ENCODE measurements around the gene TMEM121. TPM values are rescaled to one million over a fixed set of nuclear protein-coding genes. Genes with fewer than 3 reads are reported as not detected.
"Not testable (repeated sequence)": the region's sequence is repeated elsewhere in the genome, so short reads cannot be mapped to it uniquely, and the experiment has no call there.

TMEM121 gene
- polyA plus RNA-seq, 1 donor: 2.8 TPM

- DNase-seq: no peak
Measured at GRCh38 chr14:105541218-105541875, 15.0 kb downstream of the TMEM121 start.

- not testable (repeated sequence) for DNase-seq
Measured at GRCh38 chr14:105545676-105546075, 19.3 kb downstream of the TMEM121 start.

GRCh38 chr14:105546410-105546809 lies 20.0 kb downstream of the TMEM121 start:
- not testable (repeated sequence) for DNase-seq

DNA sequence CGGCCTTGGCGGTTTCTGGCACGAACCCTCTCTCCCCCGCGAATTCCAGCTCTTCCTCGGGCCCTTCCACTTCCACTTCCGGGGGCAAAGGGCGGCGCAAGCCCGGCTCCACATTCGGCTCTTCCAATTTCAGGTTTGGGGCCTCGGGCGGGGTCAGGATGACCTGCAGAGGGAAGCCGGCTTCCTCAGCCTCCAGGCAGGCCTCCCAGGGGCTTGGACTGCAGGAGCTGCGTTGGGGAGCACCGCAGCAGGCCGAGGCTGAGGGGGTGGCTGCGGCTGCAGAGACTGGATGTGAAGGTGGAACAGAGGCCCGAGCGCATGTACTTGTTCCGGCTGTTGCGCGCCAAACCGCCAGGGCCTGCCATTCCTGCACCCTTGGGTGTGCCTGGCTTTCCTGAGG lies 20.7 kb downstream of the TMEM121 start:
- DNase-seq: not testable (repeated sequence)

GRCh38 chr14:105547741-105548169 lies 21.4 kb downstream of the TMEM121 start:
- no peak for DNase-seq

GRCh38 chr14:105549481-105549880 lies 23.1 kb downstream of the TMEM121 start:
- no peak for DNase-seq

DNA sequence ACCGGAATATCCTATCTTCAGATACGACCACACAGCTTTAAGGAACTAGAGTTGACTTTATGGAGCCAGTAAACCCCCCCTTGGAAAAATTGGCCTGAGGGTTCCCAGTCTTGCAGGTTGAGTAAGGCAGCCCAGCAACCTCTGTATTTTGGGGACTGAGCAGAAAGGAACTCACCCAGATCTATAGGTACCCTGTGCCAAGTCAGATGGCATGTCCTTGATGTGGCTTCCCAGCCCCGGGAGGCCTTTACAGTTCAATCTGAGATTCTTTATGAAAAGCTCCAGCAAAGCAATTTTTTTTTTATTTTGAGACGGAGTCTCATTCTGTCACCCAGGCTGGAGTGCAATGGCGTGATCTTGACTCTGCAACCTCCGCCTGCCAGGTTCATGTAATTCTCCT lies 27.6 kb downstream of the TMEM121 start:
- DNase-seq: no peak

DNA sequence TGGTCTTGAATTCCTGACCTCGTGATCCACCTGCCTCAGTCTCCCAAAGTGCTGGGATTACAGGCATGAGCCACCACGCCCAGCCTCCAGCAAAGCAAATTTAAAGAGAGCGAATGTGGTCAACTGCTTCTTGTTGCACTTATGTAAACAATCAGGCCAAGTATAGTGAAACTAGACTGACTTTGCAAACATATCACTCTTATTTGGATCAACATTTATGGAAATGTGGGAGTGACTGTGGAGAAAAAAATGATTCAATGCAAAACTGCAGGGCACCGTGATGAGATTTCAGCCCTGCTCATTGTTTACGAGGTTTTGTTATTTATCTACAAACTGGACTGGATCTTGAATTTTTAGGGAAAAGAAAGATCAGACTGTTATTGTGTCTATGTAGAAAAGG lies 28.1 kb downstream of the TMEM121 start:
- DNase-seq: no peak

GRCh38 chr14:105557671-105558070 lies 31.3 kb downstream of the TMEM121 start:
- not testable (repeated sequence) for DNase-seq

DNA sequence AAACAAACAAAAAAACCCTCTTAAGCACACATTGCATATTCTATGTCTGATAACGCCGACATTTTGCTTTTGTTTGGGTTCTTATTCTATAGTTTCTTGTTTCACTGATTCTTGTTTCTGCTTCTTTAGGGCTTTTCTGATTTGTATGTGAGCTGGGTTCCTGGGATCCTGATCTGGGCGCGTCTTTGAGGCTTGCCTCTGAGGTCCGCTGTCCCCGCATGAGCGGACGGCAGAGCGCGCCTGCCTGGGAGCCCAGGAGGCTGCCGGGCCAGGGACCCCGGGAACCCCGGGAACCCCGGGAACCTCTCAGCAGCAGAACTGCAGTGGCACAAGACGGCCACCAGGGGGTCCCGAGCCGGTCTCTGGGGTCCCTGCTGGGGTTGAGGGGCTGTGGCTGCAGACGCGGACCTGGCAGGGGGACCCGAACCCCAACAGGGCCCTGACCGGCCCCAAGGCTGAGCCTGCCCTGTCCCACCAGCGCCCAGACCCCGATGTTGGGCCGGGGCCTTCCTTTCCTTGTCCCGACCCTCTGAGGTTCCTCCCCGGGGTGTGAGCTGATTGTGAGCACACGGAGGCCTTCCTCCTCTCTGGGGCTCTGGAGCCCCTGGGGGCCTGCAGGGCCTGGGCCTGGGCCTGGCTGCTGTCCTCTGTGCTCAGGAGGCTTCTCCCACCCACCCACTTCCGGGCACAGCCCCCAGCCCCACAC lies 32.2 kb downstream of the TMEM121 start:
- DNase-seq: not testable (repeated sequence)

GRCh38 chr14:105559384-105560047 lies 33.1 kb downstream of the TMEM121 start:
- DNase-seq: not testable (repeated sequence)

DNA sequence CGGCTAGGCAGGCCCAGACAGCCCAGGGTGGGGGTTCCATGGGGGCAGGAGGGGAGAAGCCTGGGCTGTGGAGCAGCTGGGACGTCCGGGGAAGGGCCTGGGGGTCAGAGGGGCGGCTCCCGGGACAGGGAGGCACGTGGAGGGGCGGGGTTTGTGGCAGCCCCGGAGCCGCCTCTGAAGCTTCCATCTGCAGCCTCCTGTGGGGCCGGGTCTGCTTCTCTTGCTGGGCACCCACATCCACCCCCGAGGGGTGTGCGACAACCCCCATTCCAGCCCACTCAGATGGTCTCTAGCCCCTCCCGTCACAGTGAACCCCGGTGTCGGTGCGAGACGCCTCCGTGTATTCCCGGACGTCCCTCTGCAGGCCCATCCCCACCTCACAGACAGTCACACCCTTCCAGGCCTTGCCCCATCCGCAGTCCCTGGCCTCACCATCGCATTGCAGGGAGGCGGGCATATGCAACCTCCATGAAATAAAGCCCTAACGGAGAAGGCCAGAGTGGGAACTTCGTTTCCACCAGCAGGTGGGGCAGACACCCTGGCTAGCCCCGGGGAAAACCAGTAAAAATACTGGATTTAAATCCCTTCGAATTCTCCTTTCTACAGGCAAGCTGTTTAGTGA lies 33.8 kb downstream of the TMEM121 start:
- not testable (repeated sequence) for DNase-seq

DNA sequence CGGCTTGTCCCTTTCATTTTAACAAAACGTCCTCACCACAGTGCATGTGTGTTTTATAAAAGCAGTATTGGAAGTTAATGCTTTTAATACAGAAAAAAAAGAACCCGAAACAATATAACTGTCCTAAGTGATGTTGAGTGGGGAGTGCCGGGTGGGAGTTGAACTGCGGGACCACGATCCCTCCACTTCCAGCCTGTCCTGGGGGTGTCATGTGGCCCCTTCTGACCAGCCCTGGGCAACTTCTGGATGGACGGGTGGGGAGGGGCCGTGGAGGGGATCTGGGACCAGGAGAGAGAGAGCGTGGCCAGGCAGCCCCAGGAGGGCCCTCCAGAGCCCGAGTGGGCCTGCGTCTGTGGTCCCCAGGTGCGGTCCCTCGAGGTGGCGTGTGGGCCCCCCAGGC lies 35.0 kb downstream of the TMEM121 start:
- DNase-seq: not testable (repeated sequence)

GRCh38 chr14:105562713-105563346 lies 36.4 kb downstream of the TMEM121 start:
- no peak for DNase-seq

DNA sequence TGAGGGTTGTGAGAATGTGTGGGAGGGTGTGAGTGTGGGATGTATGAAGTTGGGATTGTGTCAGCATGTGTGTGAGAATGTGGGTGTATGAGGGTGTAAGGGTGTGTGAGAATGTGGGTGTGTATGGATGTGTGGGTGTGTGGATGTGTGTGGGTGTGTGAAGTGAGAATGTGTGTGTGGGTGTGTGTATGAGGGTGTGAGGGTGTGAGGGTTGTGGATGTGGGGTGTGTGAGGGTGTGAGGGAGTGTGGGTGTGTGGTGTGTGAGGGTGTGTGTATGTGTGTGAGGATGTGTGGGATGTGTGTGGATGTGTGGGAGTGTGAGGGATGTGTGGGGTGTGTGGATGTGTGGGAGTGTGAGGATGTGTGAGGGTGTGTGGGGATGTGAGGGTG lies 37.0 kb downstream of the TMEM121 start:
- DNase-seq: no peak

DNA sequence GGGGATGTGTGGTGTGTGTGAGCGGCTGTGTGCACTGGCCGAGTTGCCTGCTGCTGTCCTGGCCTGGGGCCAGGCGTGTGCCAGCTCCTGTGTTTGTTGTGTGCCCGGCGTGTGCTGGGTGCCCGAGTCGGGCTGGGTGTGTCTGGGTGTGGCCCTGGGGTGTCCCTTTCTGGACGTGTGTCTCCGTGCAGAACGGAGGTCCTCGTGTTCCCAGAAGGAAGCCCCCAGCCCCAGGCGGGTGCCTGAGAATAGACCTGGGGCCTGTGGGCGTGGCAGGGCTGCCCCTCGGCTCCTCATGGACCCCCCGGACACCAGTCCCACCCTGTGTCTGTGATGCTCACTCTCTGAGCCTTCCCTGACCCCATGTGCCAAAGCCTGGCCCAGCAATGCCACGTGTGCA lies 38.2 kb downstream of the TMEM121 start:
- not testable (repeated sequence) for DNase-seq

DNA sequence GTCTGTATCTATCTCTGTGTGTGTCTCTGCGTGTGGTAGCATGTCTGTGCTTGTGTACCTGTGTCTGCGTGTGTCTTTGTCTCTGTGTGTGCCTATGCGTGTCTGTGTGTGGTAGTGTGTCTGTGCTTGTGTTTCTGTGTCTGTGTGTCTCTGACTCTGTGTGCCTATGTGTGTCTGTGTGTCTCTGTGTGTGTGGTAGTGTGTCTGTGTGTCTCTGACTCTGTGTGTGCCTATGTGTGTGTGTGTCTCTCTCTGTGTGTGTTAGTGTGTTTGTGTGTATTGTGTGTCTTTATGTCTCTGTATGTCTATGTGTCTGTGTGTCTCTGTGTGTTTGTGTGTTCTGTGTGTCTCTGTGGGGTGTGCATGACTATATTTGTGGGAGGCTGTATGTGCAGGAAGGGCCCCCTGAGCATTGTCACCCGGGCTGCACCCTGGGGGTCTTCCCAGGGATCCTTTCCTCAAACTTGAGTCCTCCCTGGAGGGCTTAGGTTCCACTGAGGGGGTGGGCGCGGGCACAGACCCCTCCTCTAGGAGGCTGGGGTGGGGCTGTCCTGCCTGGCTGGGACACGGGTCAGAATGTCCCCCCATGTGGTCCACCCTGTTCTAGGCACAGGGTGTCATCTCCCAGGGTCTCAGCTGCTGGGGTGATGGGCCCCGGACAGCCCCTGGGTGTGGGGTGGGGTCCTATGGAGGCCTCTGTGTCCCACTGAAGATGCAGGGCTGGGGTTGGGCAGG lies 39.0 kb downstream of the TMEM121 start:
- not testable (repeated sequence) for DNase-seq

DNA sequence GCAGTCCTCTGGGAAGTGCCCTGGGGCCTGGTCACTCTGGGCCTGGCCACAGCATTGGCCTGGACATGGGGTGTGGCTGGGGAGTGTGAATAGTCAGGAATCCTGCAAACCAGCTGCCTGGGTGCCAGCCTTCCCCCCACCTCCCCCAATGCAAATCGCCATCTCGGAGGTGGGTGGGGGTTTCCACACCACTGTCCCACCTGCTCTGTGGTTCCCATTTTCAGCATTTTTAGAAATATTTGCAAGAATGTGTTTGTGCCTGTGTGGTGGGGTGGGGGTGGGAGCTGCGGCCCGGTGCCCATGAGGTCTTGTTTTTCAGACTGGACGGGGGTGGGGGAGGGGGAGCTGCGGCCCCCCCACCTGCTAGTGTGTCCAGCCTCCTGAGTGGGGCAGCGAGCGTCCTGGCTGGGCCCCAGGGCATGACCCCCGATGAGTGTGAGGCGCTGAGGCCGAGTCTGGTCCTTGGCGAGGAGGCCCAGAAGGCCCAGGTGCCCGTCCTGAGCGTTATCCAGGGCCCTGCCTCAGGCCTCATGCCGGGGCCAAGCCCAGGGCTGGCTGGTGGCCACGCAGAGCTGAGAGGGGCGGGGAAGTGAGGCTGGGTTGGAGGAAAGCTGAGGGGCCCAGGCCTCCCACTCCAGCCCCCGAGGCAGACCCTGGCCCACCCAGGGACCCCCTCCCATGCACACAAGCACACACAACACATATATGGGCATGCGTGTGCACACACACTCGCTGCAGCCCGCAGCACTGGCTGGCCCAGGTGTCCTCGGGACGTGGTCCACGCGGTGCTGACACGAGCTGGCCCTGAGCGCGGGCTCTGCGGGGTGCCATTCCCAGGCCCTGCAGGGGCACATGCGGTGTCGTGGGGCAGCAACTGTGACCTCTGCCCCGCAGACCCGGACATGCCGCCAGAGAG lies 40.1 kb downstream of the TMEM121 start:
- not testable (repeated sequence) for DNase-seq

DNA sequence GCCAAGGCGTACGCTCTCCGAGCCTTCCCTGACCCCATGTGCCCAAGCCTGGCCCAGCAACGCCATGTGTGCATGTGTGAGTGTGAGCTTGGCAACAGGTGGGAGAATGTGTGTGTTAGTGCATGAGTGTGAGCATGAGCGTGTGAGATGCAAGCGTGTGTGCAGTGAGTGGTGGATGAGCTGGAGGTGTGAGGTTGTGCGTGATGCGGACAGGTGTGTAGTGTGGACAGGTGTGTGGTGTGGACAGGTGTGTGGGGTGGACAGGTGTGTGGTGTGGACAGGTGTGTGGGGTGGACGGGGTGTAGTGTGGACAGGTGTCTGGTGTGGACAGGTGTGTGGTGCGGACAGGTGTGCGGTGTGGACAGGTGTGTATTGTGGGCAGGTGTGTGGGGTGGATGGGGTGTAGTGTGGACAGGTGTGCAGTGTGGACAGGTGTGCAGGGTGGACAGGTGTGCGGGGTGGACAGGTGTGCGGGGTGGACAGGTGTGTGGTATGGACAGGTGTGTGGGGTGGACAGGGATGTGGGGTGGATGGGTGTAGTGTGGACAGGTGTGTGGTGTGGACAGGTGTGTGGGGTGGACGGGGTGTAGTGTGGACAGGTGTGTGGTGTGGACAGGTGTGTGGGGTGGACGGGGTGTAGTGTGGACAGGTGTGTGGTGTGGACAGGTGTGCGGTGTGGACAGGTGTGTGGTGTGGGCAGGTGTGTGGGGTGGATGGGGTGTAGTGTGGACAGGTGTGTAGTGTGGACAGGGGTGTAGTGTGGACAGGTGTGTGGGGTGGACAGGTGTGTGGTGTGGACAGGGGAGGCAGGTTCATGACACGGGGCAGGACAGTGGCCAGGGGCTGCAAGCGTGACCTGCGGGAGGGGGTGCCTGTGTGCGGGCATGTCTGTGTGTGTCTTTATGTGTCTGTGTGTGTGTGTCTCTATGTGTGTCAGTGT lies 41.1 kb downstream of the TMEM121 start:
- not testable (repeated sequence) for DNase-seq

All from left kidney (tissue), 2 donors.